HG03342 (cell line): ENCODE measurements around the gene ADGRE1.

ENCODE experiments used
- ATAC-seq: cut with Tn5 transposase; IDR thresholded peaks from one replicate; pipeline ENCODE4 v1.9.1; 2021; ENCODE audit warnings: mild to moderate bottlenecking, moderate library complexity; ENCODE audit not compliant: unreplicated experiment

Gene ADGRE1

GRCh38 chr19:6876748-6877147 lies 10.6 kb upstream of the ADGRE1 start:
- no peak for ATAC-seq

GRCh38 chr19:6877766-6878165 lies 9.6 kb upstream of the ADGRE1 start:
- ATAC-seq, result no peak

GRCh38 chr19:6886277-6886897 lies 992 bp upstream of the ADGRE1 start:
- ATAC-seq, result no peak

- ATAC-seq, result no peak
Observed at GRCh38 chr19:6888967-6889366, 1.6 kb downstream of the ADGRE1 start.

GRCh38 chr19:6890401-6890913 lies 3.1 kb downstream of the ADGRE1 start:
- no peak for ATAC-seq

- ATAC-seq, result no peak
Observed at GRCh38 chr19:6890938-6891337, 3.6 kb downstream of the ADGRE1 start.

- no peak for ATAC-seq
Observed at GRCh38 chr19:6891761-6892385, 4.5 kb downstream of the ADGRE1 start.

GRCh38 chr19:6894313-6894712 lies 6.9 kb downstream of the ADGRE1 start:
- no peak for ATAC-seq

GRCh38 chr19:6903446-6903845 lies 16.1 kb downstream of the ADGRE1 start:
- ATAC-seq, result no peak

GRCh38 chr19:6906559-6907060 lies 19.2 kb downstream of the ADGRE1 start:
- ATAC-seq, result no peak

- ATAC-seq, result no peak
Observed at GRCh38 chr19:6911523-6911922, 24.1 kb downstream of the ADGRE1 start.

- ATAC-seq, result no peak
Observed at GRCh38 chr19:6914321-6914720, 26.9 kb downstream of the ADGRE1 start.

GRCh38 chr19:6916952-6917351 lies 29.6 kb downstream of the ADGRE1 start:
- ATAC-seq, result no peak

- ATAC-seq, result no peak
Observed at GRCh38 chr19:6925386-6925785, 38.0 kb downstream of the ADGRE1 start.

- ATAC-seq, result no peak
Observed at GRCh38 chr19:6925801-6926751, 38.7 kb downstream of the ADGRE1 start.

GRCh38 chr19:6930190-6930589 lies 42.8 kb downstream of the ADGRE1 start:
- ATAC-seq, result no peak

- no peak for ATAC-seq
Observed at GRCh38 chr19:6935069-6935468, 47.7 kb downstream of the ADGRE1 start.

- no peak for ATAC-seq
Observed at GRCh38 chr19:6935618-6936017, 48.2 kb downstream of the ADGRE1 start.

GRCh38 chr19:6945733-6946132 lies 58.4 kb downstream of the ADGRE1 start:
- no peak for ATAC-seq

GRCh38 chr19:6947745-6948144 lies 60.4 kb downstream of the ADGRE1 start:
- ATAC-seq, result peak; percentile 57

- ATAC-seq, result no peak
Observed at GRCh38 chr19:6948884-6949283, 61.5 kb downstream of the ADGRE1 start.
